Suprapubic skin (tissue), 4 donors: ENCODE measurements around the gene ZNF473.

Experiments
- EP300 ChIP-seq: sonication (generic); formaldehyde crosslinking; IDR thresholded peaks from one replicate; pipeline ENCODE4 v1.6.1; 2017; ENCODE audit warnings: antibody characterized with exemption
- POLR2A ChIP-seq, 2 donors: fragments of 450-650 bp; IDR thresholded peaks; one replicate each; pipeline ENCODE4 v1.6.1; 2017; ENCODE audit warnings: antibody characterized with exemption in 2 of 2, mild to moderate bottlenecking in 2 of 2, moderate library complexity in 2 of 2
- POLR2AphosphoS5 ChIP-seq, 3 donors: sonication (generic); formaldehyde crosslinking; IDR thresholded peaks; one replicate each; pipeline ENCODE4 v1.6.1; 2017; ENCODE audit warnings: antibody characterized with exemption in 3 of 3
- TF ChIP-seq, protein P1 (sequence below), 2 donors: fragments of 200-600 bp in 1 of 2; fragments of 450-650 bp in 1 of 2; sonication (generic) in 1 of 2; IDR thresholded peaks; one replicate each; pipeline ENCODE4 v1.5.1; 2016 to 2019; ENCODE audit warnings: antibody characterized with exemption in 2 of 2, mild to moderate bottlenecking in 1 of 2, moderate library complexity in 1 of 2

DNA sequence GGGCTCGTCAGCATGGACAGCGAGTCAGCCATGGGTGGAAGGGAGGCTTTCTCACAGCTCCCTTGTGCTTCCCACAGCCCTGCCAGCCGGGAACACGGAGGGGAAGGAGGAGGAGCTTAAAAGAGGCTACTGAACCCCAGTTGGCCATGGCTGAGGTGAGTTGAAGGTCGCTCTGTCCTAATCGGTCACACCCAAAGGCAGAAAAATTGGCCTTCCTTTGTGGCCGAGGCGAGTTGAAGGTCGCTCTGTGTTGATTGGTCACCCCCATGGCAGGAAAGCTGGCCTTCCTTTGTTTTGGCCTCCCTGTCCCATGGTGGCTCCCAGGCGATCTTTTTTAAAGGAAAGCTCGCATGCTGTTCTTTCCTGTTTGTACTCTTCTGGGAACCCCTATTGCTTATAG, 5.1 kb downstream of the ZNF473 start:
- TF ChIP-seq POLR2A (IDR thresholded peaks at IDR 0.05) (no peak), EP300 (no peak), POLR2AphosphoS5 (IDR thresholded peaks at IDR 0.05) (no peak)
- TF ChIP-seq, protein P1, sequence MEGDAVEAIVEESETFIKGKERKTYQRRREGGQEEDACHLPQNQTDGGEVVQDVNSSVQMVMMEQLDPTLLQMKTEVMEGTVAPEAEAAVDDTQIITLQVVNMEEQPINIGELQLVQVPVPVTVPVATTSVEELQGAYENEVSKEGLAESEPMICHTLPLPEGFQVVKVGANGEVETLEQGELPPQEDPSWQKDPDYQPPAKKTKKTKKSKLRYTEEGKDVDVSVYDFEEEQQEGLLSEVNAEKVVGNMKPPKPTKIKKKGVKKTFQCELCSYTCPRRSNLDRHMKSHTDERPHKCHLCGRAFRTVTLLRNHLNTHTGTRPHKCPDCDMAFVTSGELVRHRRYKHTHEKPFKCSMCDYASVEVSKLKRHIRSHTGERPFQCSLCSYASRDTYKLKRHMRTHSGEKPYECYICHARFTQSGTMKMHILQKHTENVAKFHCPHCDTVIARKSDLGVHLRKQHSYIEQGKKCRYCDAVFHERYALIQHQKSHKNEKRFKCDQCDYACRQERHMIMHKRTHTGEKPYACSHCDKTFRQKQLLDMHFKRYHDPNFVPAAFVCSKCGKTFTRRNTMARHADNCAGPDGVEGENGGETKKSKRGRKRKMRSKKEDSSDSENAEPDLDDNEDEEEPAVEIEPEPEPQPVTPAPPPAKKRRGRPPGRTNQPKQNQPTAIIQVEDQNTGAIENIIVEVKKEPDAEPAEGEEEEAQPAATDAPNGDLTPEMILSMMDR (IDR thresholded peaks at IDR 0.05), result no peak
